ENCODE results near the gene S1PR3.

S1PR3 gene

DNA sequence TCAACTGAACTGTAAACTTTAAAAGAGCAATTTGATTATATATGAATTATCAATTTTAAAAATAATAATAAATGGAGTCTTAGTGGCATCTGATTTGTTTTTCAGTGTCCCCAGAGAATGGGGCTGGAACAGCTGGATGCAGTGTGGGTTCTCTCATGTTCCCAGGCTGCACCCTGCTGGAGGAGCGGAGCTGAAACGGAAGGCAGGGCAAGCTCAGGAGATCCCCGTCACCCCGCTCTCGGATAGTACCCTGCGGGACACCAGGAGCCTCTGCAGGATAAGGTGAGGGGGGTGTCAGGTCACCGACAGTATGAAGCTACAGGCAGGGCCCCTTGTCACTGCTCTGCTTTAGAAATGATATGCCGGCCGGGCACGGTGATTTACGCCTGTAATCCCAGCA is 57.3 kb downstream of the S1PR3 start:
- DNase-seq (ENCODE audit: low spot score in 2 of 2) = no peak
- no peak overlapping the region for H3K4me3 Mint-ChIP-seq
- ATAC-seq = no peak
- H3K27ac Mint-ChIP-seq = no peak overlapping the region
- H3K36me3 Mint-ChIP-seq = no peaks in the 10 kb centered on the region
- H3K9me3 Mint-ChIP-seq = no peaks in the 10 kb centered on the region
- H3K4me1 Mint-ChIP-seq = no peaks in the 10 kb centered on the region

- ATAC-seq = no peak
- Mint-ChIP-seq H3K27ac (no peak overlapping the region), H3K9me3 (no peaks in the 10 kb centered on the region), H3K4me1 (no peaks in the 10 kb centered on the region), H3K36me3 (no peaks in the 10 kb centered on the region), H3K4me3 (no peak overlapping the region)
- DNase-seq (ENCODE audit: low spot score in 2 of 2) = no peak
Observed at GRCh38 chr9:89049646-89050045, 58.4 kb downstream of the S1PR3 start.

DNA sequence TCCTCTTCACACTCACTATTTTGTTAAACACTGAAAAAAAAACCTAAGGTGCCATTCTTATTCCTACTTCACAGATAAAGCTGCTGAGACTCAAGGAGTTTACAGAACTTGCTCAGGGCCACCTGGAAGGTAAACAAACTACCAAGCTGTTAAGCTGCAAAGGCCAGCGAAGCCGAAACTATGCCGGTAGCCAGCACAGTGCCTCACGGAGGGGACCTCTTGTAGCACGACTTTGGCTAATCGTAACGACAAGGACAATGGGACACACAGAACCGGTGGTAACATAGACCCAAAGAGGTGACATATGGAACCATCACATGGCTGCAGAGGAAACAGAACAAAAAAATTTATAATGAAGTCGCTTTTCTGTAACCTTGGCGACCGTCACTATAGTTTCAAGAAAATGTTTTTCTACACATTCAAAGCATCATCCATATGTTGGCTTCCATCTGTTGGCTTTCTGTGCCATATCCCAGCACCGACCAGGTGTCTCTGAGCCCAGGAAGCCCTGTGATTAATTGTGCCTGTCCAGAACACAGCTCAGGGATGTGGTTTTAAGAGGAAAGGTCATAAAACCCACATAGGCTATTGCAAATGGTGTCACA is 60.3 kb downstream of the S1PR3 start:
- Mint-ChIP-seq H3K4me1 (no peaks in the 10 kb centered on the region), H3K4me3 (no peak overlapping the region), H3K27ac (no peak overlapping the region), H3K36me3 (no peaks in the 10 kb centered on the region), H3K9me3 (no peaks in the 10 kb centered on the region)
- no peak for ATAC-seq
- DNase-seq (ENCODE audit: low spot score in 2 of 2) = no peak

DNA sequence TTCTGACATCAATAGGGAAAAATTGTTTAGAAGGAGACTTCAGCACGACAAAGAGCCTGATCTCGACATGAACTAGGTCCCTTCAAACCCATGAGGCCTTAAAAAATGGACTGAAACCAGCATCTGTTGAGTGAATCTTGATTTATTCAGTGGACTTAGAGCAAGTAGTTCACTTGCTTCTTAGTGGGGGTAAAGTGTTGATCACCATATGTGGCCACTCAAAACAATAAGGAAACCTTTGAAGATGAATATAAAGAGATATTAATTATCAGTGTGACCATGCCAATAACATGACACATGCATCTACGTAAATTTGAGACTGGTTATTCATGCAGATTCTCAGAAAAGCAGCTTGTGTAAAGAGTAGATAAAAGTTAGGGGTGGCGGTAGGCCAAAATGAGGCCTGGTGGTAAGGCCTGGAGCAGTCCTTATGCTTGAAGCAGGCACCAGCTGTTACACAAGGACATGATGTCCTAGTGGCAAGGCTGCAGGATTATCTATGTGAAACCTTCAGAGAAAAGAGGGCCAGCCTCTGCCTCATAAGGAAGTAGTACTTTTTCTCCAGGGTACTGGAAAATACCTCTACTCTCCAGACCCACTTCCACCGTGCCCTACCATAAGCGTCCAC is 61.3 kb downstream of the S1PR3 start:
- no peaks in the 10 kb centered on the region for H3K36me3 Mint-ChIP-seq
- H3K27ac Mint-ChIP-seq = no peak overlapping the region
- no peak overlapping the region for H3K4me3 Mint-ChIP-seq
- H3K4me1 Mint-ChIP-seq = no peaks in the 10 kb centered on the region
- ATAC-seq (no peak), DNase-seq (ENCODE audit: low spot score in 2 of 2) (no peak)
- no peaks in the 10 kb centered on the region for H3K9me3 Mint-ChIP-seq

DNA sequence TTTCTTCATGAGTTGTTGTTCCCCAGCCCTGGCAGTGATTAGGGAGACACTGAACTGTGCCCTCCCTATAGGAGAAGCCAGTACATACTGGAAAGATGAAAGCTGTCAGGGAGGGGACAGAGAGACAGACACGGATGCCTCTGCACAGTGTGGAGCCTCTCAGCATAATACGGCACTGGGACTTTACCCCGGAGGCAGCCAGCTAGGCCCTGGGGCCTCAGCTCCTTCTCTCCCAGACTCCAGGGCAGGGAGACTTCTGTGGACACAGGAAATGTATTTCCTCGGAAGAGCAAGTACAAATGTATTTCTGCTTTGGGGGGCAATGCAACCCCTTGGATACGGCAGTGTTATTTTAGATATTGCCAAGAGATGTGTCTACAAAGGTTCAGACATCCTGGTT is 62.0 kb downstream of the S1PR3 start:
- no peaks in the 10 kb centered on the region for H3K4me1 Mint-ChIP-seq
- ATAC-seq = no peak
- DNase-seq (ENCODE audit: low spot score in 2 of 2) = no peak
- H3K9me3 Mint-ChIP-seq = no peaks in the 10 kb centered on the region
- no peak overlapping the region for H3K4me3 Mint-ChIP-seq
- no peaks in the 10 kb centered on the region for H3K36me3 Mint-ChIP-seq
- H3K27ac Mint-ChIP-seq = no peak overlapping the region
